Sigmoid colon (tissue), 7 donors: ENCODE data around the gene ABCD3. TPM values are rescaled to one million over a fixed set of nuclear protein-coding genes. Genes with fewer than 3 reads are reported as not detected.
A peak's percentile ranks its signal among the peaks of the same experiment; 100 is the strongest.
"Not testable (repeated sequence)": the region's sequence is repeated elsewhere in the genome, so short reads cannot be mapped to it uniquely, and the experiment has no call there.

Source experiments
- DNase-seq: peaks from one replicate; pipeline ENCODE4 v3.0.0-alpha.2; 2019
- H3K27ac ChIP-seq, 4 donors: fragments of 200-600 bp; sonication (generic); one replicate each; pipeline ENCODE4 v1.5.1; 2016 to 2019; ENCODE audit warnings: mild to moderate bottlenecking in 1 of 4
- H3K27me3 ChIP-seq, 3 donors: fragments of 200-600 bp; sonication (generic); one replicate each; pipeline ENCODE4 v1.5.1; 2019; ENCODE audit warnings: mild to moderate bottlenecking in 1 of 3
- H3K36me3 ChIP-seq, 4 donors: fragments of 200-600 bp; sonication (generic); one replicate each; pipeline ENCODE4 v1.5.1; 2016 to 2019
- H3K4me1 ChIP-seq, 4 donors: fragments of 200-600 bp; sonication (generic); one replicate each; pipeline ENCODE4 v1.5.1; 2017 to 2019
- H3K4me3 ChIP-seq, 4 donors: fragments of 200-600 bp; sonication (generic); one replicate each; pipeline ENCODE4 v1.5.1; 2017 to 2019; ENCODE audit warnings: mild to moderate bottlenecking in 2 of 4, moderate library complexity in 1 of 4
- H3K9me3 ChIP-seq, 4 donors: fragments of 200-600 bp in 3 of 4; sonication (generic) in 3 of 4; one replicate each; pipeline versions ENCODE4 v1.5.1 to v1.6.1; 2013 to 2019
- CTCF ChIP-seq, 4 experiments: fragments of 450-650 bp in 3 of 4; fragments of 200-600 bp in 1 of 4; IDR thresholded peaks; one replicate each; pipeline ENCODE4 v1.5.1; 2016 to 2019; ENCODE audit warnings: antibody characterized with exemption in 4 of 4, mild to moderate bottlenecking in 3 of 4, moderate library complexity in 2 of 4
- EP300 ChIP-seq, 4 donors: sonication (generic); formaldehyde crosslinking; IDR thresholded peaks; one replicate each; pipeline ENCODE4 v1.6.1; 2017; ENCODE audit warnings: antibody characterized with exemption in 4 of 4
- POLR2A ChIP-seq, 2 donors: fragments of 450-650 bp; IDR thresholded peaks; one replicate each; pipeline ENCODE4 v1.6.1; 2016; ENCODE audit warnings: antibody characterized with exemption in 2 of 2, mild to moderate bottlenecking in 2 of 2, moderate library complexity in 2 of 2
- POLR2AphosphoS5 ChIP-seq, 4 donors: sonication (generic); formaldehyde crosslinking; IDR thresholded peaks; one replicate each; pipeline ENCODE4 v1.6.1; 2017; ENCODE audit warnings: antibody characterized with exemption in 4 of 4
- WGBS, 2 donors: extraction: QIAGEN DNeasy Blood & Tissue Kit; methylation state at CpG; one replicate each; pipeline ENCODE4 v1.1.7; 2013; 5-methylcytosine and 5-hydroxymethylcytosine counted together
- intact Hi-C: fragments of 100-400 bp; cut with DNase I; formaldehyde crosslinking; loops from one replicate; pipeline ENCODE4 v1.15.1; 2023
- polyA plus RNA-seq, 3 donors: library from polyadenylated mRNA; stranded (reverse); fragments of 200-250 nt; gene quantifications; one replicate each; pipeline ENCODE4 v1.2.3, GENCODE V29; 2013
- total RNA-seq, 4 donors: library from RNA; depleted of rRNA; stranded (reverse); fragments of >200 nt; gene quantifications; one replicate each; pipeline ENCODE4 v1.1.0, GENCODE V29; 2016
- donor health status: healthy with polysubstance abuse.
- donor health status: Bipolar disorder and iron deficiency.
- donor health status: healthy.

Gene ABCD3
- total and polyA plus RNA-seq, 7 donors: 21.0 to 55.6 (median 33.5) TPM

GRCh38 chr1:94417728-94417977 lies 536 bp upstream of the ABCD3 start:
- intact Hi-C loops: loop anchor here (5.0 to 10.0 kb wide), 4 partner anchors 180 to 570 kb away; partner anchors contain the start of genes ARHGAP29 and CNN3
- peak overlapping the region; percentile 92 to 96 (median 94) for H3K27ac ChIP-seq
- H3K4me1 ChIP-seq: peaks cover 0 to 35% (median 30%) of the 10 kb centered on the region in 4 donors
- H3K9me3 ChIP-seq: no peaks in the 10 kb centered on the region
- peak overlapping the region; percentile 89 to 97 (median 96) for H3K4me3 ChIP-seq
- no peak for TF ChIP-seq POLR2AphosphoS5 (IDR thresholded peaks at IDR 0.05)
- H3K36me3 ChIP-seq: no peaks in the 10 kb centered on the region
- DNase-seq: no peak
- H3K27me3 ChIP-seq: no peaks in the 10 kb centered on the region
- WGBS, 2 donors: 3 to 11% methylated on average over 9 of the region's 9 CpGs

GRCh38 chr1:94418664-94419655 lies 771 bp downstream of the ABCD3 start:
- TF ChIP-seq POLR2AphosphoS5 (IDR thresholded peaks at IDR 0.05) (no peak), EP300 (IDR thresholded peaks at IDR 0.05) (no peak), POLR2A (IDR thresholded peaks at IDR 0.05) (no peak), CTCF (IDR thresholded peaks at IDR 0.05) (no peak)
- Histone ChIP-seq H3K36me3 (no peaks in the 10 kb centered on the region), H3K4me3 (peak overlapping the region; percentile 89 to 97 (median 96)), H3K9me3 (no peaks in the 10 kb centered on the region), H3K4me1 (peaks cover 0 to 48% (median 36%) of the 10 kb centered on the region in 4 donors), H3K27ac (peak overlapping the region; percentile 92 to 96 (median 94)), H3K27me3 (no peaks in the 10 kb centered on the region)
- 1 to 5% methylated on average over 52 of the region's 52 CpGs for WGBS, 2 donors
- intact Hi-C loops: loop anchor here (2.0 to 10.0 kb wide), 5 partner anchors 46 to 572 kb away; partner anchors contain the start of genes ARHGAP29 and CNN3
- peak; percentile 63 for DNase-seq

- Histone ChIP-seq H3K27ac (no peak overlapping the region), H3K4me1 (peaks cover 0 to 64% (median 47%) of the 10 kb centered on the region in 4 donors), H3K36me3 (no peaks in the 10 kb centered on the region), H3K4me3 (no peak overlapping the region), H3K27me3 (no peaks in the 10 kb centered on the region), H3K9me3 (no peaks in the 10 kb centered on the region)
- no peak for DNase-seq
- intact Hi-C loops: no loop called here
- WGBS, 2 donors: 80 to 84% methylated on average over 8 of the region's 8 CpGs
- TF ChIP-seq POLR2A (IDR thresholded peaks at IDR 0.05) (no peak), CTCF (IDR thresholded peaks at IDR 0.05) (no peak), EP300 (IDR thresholded peaks at IDR 0.05) (no peak), POLR2AphosphoS5 (IDR thresholded peaks at IDR 0.05) (no peak)
Measured at GRCh38 chr1:94422115-94422820, 4.1 kb downstream of the ABCD3 start.

GRCh38 chr1:94425821-94426484 lies 7.8 kb downstream of the ABCD3 start:
- no peaks in the 10 kb centered on the region for H3K9me3 ChIP-seq
- TF ChIP-seq POLR2A (IDR thresholded peaks at IDR 0.05) (no peak), POLR2AphosphoS5 (IDR thresholded peaks at IDR 0.05) (no peak), EP300 (IDR thresholded peaks at IDR 0.05) (no peak), CTCF (IDR thresholded peaks at IDR 0.05) (no peak)
- H3K27me3 ChIP-seq: no peaks in the 10 kb centered on the region
- H3K27ac ChIP-seq: peak overlapping the region in 2 of 4 donors; percentile 14 to 29
- no peaks in the 10 kb centered on the region for H3K36me3 ChIP-seq
- no peak overlapping the region for H3K4me3 ChIP-seq
- DNase-seq: no peak
- 7 to 21% methylated on average over 4 of the region's 4 CpGs for WGBS, 2 donors
- intact Hi-C loops: no loop called here
- peaks cover 0 to 50% (median 30%) of the 10 kb centered on the region in 4 donors for H3K4me1 ChIP-seq

GRCh38 chr1:94426485-94426870 lies 8.3 kb downstream of the ABCD3 start:
- Histone ChIP-seq H3K27ac (peak overlapping the region in 1 of 4 donors; percentile 29), H3K4me1 (peaks cover 0 to 50% (median 30%) of the 10 kb centered on the region in 4 donors)
- H3K36me3 ChIP-seq, H3K27me3 ChIP-seq, H3K4me3 ChIP-seq, DNase-seq, H3K9me3 ChIP-seq, intact Hi-C loops: not testable (repeated sequence)
- WGBS, 2 donors: 86 to 96% methylated on average over 9 of the region's 9 CpGs
